SK-N-SH treated with all-trans-retinoic acid at 6 μM for 48 hours (cell line): Measurements from ENCODE around the gene RCN1.

Experiments used
- ATAC-seq: fragments of 200-7000 bp; cut with Tn5 transposase; 3 replicates; pipeline ENCODE4 v1.9.1; 2020; ENCODE audit warnings: mild to moderate bottlenecking, moderate library complexity
- ARNTL ChIP-seq: fragments of 450-650 bp; formaldehyde crosslinking; IDR thresholded peaks from 2 replicates; pipeline ENCODE4 v1.5.0; 2020; ENCODE audit warnings: low read depth, mild to moderate bottlenecking, moderate library complexity, borderline replicate concordance
- BACH2 ChIP-seq: fragments of 250-450 bp; sonication (Bioruptor Pico); IDR thresholded peaks from 2 replicates; pipeline ENCODE4 v1.9.0; 2021; ENCODE audit warnings: mild to moderate bottlenecking, borderline replicate concordance
- ESRRG ChIP-seq: fragments of 250-450 bp; sonication (Bioruptor Pico); IDR thresholded peaks from 2 replicates; pipeline ENCODE4 v1.6.1; 2021; ENCODE audit warnings: mild to moderate bottlenecking
- GLIS3 ChIP-seq: fragments of 250-450 bp; sonication (Bioruptor Pico); IDR thresholded peaks from 2 replicates; pipeline ENCODE4 v1.5.0; 2020; ENCODE audit warnings: mild to moderate bottlenecking, moderate library complexity
- ISL1 ChIP-seq: fragments of 250-450 bp; sonication (Bioruptor Pico); IDR thresholded peaks from 2 replicates; pipeline ENCODE4 v2.1.2; 2022; ENCODE audit warnings: mild to moderate bottlenecking, moderate library complexity
- OSR1 ChIP-seq: fragments of 250-450 bp; sonication (Bioruptor Pico); IDR thresholded peaks from 2 replicates; pipeline ENCODE4 v1.8.0; 2022; ENCODE audit warnings: moderate library complexity, mild to moderate bottlenecking, inconsistent platforms
- PPARA ChIP-seq: fragments of 250-450 bp; sonication (Bioruptor Pico); IDR thresholded peaks from 2 replicates; pipeline ENCODE4 v1.5.0; 2020; ENCODE audit warnings: mild to moderate bottlenecking, borderline replicate concordance
- RARB ChIP-seq: fragments of 250-450 bp; sonication (Bioruptor Pico); IDR thresholded peaks from 2 replicates; pipeline ENCODE4 v1.8.0; 2021; ENCODE audit warnings: mild to moderate bottlenecking, moderate library complexity
- SNAI2 ChIP-seq: fragments of 250-450 bp; sonication (Bioruptor Pico); IDR thresholded peaks from 2 replicates; pipeline ENCODE4 v1.5.0; 2020; ENCODE audit warnings: mild to moderate bottlenecking, moderate library complexity
- ZFP3 ChIP-seq: fragments of 250-450 bp; sonication (Bioruptor Pico); IDR thresholded peaks from 2 replicates; pipeline ENCODE4 v1.5.0; 2020; ENCODE audit warnings: mild to moderate bottlenecking, moderate library complexity
- ZNF565 ChIP-seq: fragments of 450-650 bp; formaldehyde crosslinking; conservative IDR thresholded peaks from 2 replicates; pipeline ENCODE4 v1.5.0; 2020; ENCODE audit warnings: low read depth, mild to moderate bottlenecking, moderate library complexity
- ZNF70 ChIP-seq: fragments of 450-650 bp; formaldehyde crosslinking; IDR thresholded peaks from 2 replicates; pipeline ENCODE4 v1.5.0; 2020; ENCODE audit warnings: mild to moderate bottlenecking, moderate library complexity
- TF ChIP-seq, protein P1 (sequence below): fragments of 250-450 bp; sonication (Bioruptor Pico); IDR thresholded peaks from 2 replicates; pipeline ENCODE4 v1.8.0; 2021; ENCODE audit warnings: low read depth, mild to moderate bottlenecking, moderate library complexity, borderline replicate concordance
- TF ChIP-seq, protein P2 (sequence below): fragments of 250-450 bp; sonication (Bioruptor Pico); IDR thresholded peaks from 2 replicates; pipeline ENCODE4 v1.8.0; 2020; ENCODE audit warnings: mild to moderate bottlenecking, moderate library complexity, borderline replicate concordance
- TF ChIP-seq, protein P3 (sequence below): fragments of 250-450 bp; sonication (Bioruptor Pico); IDR thresholded peaks from 2 replicates; pipeline ENCODE4 v1.5.0; 2020; ENCODE audit warnings: mild to moderate bottlenecking, moderate library complexity

Gene RCN1

DNA sequence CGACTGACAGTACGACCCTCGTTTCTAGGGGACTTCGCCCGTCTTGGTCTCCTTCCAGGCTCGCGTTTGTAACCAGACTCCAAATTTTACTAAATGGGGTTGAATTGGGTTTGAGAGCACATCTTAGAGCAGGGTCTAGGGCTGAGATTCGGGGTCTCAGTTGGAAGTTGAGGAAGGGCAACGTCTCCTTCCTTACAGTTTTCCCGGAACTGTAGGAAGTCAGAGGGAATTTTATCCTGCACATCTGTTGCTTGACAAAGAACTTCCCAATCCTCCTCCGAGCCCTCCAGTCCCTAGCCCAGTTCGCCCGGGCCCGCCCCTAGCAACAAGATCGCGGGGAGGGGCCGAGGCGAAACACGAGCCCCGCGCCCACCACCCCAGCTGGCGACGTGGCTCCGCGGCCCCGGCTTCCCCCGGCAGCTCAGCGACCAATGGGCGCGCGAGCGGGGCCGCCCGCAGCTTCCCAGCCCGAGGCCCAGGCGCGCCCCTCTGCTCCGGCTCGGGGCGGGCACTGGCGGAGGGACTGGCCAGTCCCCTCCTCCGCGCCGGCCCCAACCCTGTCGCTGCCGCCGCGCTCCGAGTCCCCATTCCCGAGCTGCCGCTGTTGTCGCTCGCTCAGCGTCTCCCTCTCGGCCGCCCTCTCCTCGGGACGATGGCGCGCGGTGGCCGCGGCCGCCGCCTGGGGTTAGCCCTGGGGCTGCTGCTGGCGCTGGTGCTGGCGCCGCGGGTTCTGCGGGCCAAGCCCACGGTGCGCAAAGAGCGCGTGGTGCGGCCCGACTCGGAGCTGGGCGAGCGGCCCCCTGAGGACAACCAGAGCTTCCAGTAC, at the start of gene RCN1:
Gene RCN1, plus strand, starts transcription at position 530 of the 826 bp plus-strand sequence. Its CDS starts 123 bp downstream, at position 653.
- ATAC-seq = peak; percentile 87
- TF ChIP-seq ZFP3 (CRISPR knock-in tag) = no peak
- TF ChIP-seq, protein P1, sequence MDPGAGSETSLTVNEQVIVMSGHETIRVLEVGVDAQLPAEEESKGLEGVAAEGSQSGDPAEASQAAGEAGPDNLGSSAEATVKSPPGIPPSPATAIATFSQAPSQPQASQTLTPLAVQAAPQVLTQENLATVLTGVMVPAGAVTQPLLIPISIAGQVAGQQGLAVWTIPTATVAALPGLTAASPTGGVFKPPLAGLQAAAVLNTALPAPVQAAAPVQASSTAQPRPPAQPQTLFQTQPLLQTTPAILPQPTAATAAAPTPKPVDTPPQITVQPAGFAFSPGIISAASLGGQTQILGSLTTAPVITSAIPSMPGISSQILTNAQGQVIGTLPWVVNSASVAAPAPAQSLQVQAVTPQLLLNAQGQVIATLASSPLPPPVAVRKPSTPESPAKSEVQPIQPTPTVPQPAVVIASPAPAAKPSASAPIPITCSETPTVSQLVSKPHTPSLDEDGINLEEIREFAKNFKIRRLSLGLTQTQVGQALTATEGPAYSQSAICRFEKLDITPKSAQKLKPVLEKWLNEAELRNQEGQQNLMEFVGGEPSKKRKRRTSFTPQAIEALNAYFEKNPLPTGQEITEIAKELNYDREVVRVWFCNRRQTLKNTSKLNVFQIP = no peak
- no peak for TF ChIP-seq OSR1
- TF ChIP-seq ESRRG (CRISPR knock-in tag) = no peak
- TF ChIP-seq, protein P2, sequence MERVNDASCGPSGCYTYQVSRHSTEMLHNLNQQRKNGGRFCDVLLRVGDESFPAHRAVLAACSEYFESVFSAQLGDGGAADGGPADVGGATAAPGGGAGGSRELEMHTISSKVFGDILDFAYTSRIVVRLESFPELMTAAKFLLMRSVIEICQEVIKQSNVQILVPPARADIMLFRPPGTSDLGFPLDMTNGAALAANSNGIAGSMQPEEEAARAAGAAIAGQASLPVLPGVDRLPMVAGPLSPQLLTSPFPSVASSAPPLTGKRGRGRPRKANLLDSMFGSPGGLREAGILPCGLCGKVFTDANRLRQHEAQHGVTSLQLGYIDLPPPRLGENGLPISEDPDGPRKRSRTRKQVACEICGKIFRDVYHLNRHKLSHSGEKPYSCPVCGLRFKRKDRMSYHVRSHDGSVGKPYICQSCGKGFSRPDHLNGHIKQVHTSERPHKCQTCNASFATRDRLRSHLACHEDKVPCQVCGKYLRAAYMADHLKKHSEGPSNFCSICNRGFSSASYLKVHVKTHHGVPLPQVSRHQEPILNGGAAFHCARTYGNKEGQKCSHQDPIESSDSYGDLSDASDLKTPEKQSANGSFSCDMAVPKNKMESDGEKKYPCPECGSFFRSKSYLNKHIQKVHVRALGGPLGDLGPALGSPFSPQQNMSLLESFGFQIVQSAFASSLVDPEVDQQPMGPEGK (CRISPR knock-in tag) = no peak

DNA sequence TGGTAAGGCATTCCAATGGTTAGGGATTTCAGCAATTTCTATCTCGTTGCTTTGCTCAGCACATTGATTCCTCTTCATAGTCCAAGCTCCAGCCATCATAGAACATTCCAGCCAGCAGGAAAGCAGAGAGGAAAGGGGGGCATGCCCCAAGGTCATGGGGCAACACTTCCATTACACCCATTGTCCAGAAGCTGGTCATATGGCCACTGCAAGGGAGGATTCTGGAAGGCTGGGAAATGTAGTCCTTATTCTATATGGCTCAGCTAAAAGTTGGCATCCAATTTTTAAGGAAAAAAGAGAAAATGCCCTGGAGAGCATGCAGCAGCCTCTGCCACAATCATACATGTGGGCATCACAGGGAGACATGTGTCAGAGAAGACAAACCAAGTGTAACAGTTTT, 47.1 kb upstream of the RCN1 start:
- TF ChIP-seq ESRRG (CRISPR knock-in tag) (no peak), OSR1 (no peak), ISL1 (CRISPR knock-in tag) (no peak), ARNTL (CRISPR knock-in tag) (no peak), GLIS3 (CRISPR knock-in tag) (no peak), SNAI2 (CRISPR knock-in tag) (no peak)
- TF ChIP-seq, protein P1 = no peak
- TF ChIP-seq, all 23 proteins: peak for 0
- ATAC-seq = no peak

DNA sequence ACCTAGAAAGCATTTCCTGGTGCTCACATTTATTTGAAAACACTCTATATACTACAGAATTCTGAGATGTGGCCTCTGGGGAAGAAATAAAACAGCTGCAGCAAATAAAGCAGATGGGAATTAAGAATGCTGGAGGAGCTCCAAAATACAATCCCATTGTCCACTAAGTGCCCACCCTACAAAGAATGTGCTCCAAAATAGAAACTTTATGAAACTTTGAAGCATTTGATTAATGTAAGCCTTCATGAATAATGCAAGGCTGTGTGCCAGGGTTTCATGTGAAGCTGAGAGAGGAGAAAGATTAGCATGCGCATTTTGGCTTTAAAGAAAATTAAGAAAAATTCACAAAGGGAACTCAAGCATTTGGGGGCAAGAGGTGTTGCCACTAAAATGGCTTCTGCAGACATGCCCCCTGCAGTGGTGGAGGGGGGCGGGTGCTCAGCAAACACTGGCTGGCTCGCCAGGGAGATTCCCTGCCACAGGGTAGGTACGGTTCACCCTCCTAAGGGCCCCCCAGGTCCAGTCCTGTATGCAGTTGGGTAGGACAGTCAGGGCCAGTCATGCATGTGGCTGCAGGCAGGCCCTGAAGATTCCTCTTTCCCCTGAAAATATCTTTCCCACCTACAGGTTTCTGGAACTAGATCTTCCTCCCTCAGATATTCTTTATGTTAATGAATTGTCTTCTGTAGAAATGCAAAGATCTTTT, 46.6 kb upstream of the RCN1 start:
- TF ChIP-seq PPARA (CRISPR knock-in tag) = no peak
- no peak for TF ChIP-seq OSR1
- TF ChIP-seq ZNF70 (CRISPR knock-in tag) = no peak
- TF ChIP-seq RARB (CRISPR knock-in tag) = no peak
- TF ChIP-seq ZFP3 (CRISPR knock-in tag) = no peak
- TF ChIP-seq, protein P1 = no peak
- no peak for TF ChIP-seq BACH2
- no peak for TF ChIP-seq ESRRG (CRISPR knock-in tag)
- no peak for TF ChIP-seq ZNF565 (CRISPR knock-in tag)

DNA sequence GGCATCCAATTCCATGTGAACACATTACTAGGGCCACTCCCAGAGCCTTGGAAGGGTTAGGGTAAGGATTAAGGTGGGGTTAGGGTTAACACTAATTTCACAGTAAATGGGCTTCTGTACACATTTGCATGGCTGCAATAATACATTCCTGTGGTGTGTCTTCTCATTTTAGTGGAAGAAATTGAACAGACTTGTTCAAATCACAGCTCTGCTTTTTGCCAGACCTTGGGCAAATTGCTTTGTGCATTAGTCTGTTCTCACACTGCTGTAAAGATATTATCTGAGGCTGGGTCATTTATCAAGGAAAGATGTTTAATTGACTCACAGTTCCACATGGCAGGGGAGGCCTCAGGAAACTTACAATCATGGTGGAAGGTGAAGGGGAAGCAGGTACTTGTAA, 45.4 kb upstream of the RCN1 start:
- ATAC-seq = no peak
- TF ChIP-seq ZFP3 (CRISPR knock-in tag) (no peak), ZNF565 (CRISPR knock-in tag) (no peak)

More for the DNA sequence above, 46.6 kb upstream of the RCN1 start:
- no peak for ATAC-seq

DNA sequence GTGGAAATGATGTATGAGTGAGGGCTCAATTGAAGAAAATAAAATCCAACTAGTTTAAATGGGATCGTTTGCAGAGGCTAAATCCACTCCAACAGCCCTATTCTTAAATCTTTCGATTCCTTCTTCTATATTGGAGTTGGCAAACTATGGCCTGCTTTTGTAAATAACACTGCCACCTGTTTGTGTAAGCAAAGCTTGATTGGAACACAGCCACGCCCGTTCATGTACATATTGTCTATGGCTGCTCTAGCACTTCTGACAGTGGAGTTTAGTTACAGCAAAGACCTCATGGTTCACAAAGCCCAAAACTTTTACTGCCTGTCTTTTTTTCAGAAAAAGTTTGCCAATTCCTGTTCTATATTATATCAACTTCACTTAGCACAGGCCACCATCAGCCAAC, 40.6 kb upstream of the RCN1 start:
- ATAC-seq = no peak
- TF ChIP-seq ARNTL (CRISPR knock-in tag) (no peak), ISL1 (CRISPR knock-in tag) (no peak), PPARA (CRISPR knock-in tag) (no peak)
- TF ChIP-seq, protein P3, sequence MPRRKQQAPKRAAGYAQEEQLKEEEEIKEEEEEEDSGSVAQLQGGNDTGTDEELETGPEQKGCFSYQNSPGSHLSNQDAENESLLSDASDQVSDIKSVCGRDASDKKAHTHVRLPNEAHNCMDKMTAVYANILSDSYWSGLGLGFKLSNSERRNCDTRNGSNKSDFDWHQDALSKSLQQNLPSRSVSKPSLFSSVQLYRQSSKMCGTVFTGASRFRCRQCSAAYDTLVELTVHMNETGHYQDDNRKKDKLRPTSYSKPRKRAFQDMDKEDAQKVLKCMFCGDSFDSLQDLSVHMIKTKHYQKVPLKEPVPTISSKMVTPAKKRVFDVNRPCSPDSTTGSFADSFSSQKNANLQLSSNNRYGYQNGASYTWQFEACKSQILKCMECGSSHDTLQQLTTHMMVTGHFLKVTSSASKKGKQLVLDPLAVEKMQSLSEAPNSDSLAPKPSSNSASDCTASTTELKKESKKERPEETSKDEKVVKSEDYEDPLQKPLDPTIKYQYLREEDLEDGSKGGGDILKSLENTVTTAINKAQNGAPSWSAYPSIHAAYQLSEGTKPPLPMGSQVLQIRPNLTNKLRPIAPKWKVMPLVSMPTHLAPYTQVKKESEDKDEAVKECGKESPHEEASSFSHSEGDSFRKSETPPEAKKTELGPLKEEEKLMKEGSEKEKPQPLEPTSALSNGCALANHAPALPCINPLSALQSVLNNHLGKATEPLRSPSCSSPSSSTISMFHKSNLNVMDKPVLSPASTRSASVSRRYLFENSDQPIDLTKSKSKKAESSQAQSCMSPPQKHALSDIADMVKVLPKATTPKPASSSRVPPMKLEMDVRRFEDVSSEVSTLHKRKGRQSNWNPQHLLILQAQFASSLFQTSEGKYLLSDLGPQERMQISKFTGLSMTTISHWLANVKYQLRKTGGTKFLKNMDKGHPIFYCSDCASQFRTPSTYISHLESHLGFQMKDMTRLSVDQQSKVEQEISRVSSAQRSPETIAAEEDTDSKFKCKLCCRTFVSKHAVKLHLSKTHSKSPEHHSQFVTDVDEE (CRISPR knock-in tag) = no peak
